Keratinocyte (primary cell): Measurements from ENCODE around the gene PRODH. TPM values are rescaled to one million over a fixed set of nuclear protein-coding genes. Genes with fewer than 3 reads are reported as not detected.
"Not testable (repeated sequence)": the region's sequence is repeated elsewhere in the genome, so short reads cannot be mapped to it uniquely, and the experiment has no call there.

Experiments
- DNase-seq: peaks from one replicate; pipeline ENCODE4 v3.0.0-alpha.2; 2011; ENCODE audit warnings: low read depth, missing footprints, low spot score
- FAIRE-seq: peaks from 2 replicates; lab custom pipeline; 2011; peaks lifted over from hg19 to GRCh38; lab: Jason Lieb, UNC
- H2AFZ ChIP-seq: 2 replicates; pipeline ENCODE4 v1.6.0; 2012; ENCODE audit warnings: low read length, control low read depth, inconsistent platforms; ENCODE audit not compliant: control insufficient read depth
- H3K27ac ChIP-seq: 2 replicates; pipeline ENCODE4 v1.5.1; 2011; ENCODE audit warnings: low read length; ENCODE audit not compliant: control insufficient read depth, insufficient read depth
- H3K27me3 ChIP-seq: 3 replicates; pipeline ENCODE4 v1.6.0; 2011; ENCODE audit warnings: low read length; ENCODE audit not compliant: control insufficient read depth, insufficient read depth; ENCODE audit errors: extremely low read depth
- H3K36me3 ChIP-seq, 2 experiments: 2 replicates in 1 of 2; 3 replicates in 1 of 2; pipeline ENCODE4 v1.5.1; 2011; ENCODE audit warnings: low read length in 2 of 2, mild to moderate bottlenecking in 1 of 2; ENCODE audit not compliant: control insufficient read depth in 2 of 2, insufficient read depth in 2 of 2; ENCODE audit errors: extremely low read depth in 1 of 2
- H3K4me1 ChIP-seq: 3 replicates; pipeline ENCODE4 v1.5.1; 2011; ENCODE audit warnings: low read length; ENCODE audit not compliant: control insufficient read depth, insufficient read depth; ENCODE audit errors: extremely low read depth
- H3K4me2 ChIP-seq: 3 replicates; pipeline ENCODE4 v1.6.0; 2011; ENCODE audit warnings: low read depth, low read length; ENCODE audit not compliant: control insufficient read depth, insufficient read depth; ENCODE audit errors: extremely low read depth
- H3K4me3 ChIP-seq, 3 experiments: fragments of 200-600 bp in 1 of 3; sonication (generic) in 1 of 3; 2 replicates in 2 of 3; 3 replicates in 1 of 3; pipeline ENCODE4 v1.5.1; 2011 to 2016; ENCODE audit warnings: low read length in 3 of 3, mild to moderate bottlenecking in 3 of 3, control low read depth in 2 of 3, inconsistent platforms in 1 of 3, low read depth in 1 of 3, mixed read lengths in 1 of 3, mixed run types in 1 of 3, moderate library complexity in 1 of 3; ENCODE audit not compliant: control insufficient read depth in 2 of 3, insufficient read depth in 2 of 3; ENCODE audit errors: extremely low read depth in 1 of 3
- H3K79me2 ChIP-seq: 2 replicates; pipeline ENCODE4 v1.6.0; 2012; ENCODE audit warnings: low read length; ENCODE audit not compliant: control insufficient read depth, insufficient read depth
- H3K9ac ChIP-seq: 3 replicates; pipeline ENCODE4 v1.6.0; 2011; ENCODE audit warnings: low read length; ENCODE audit not compliant: control insufficient read depth, insufficient read depth; ENCODE audit errors: extremely low read depth
- H3K9me1 ChIP-seq: 3 replicates; pipeline ENCODE4 v1.6.0; 2011; ENCODE audit warnings: low read length; ENCODE audit not compliant: control insufficient read depth, insufficient read depth; ENCODE audit errors: extremely low read depth
- H3K9me3 ChIP-seq: 2 replicates; pipeline ENCODE4 v1.5.1; 2012; ENCODE audit warnings: low read depth, low read length; ENCODE audit not compliant: control insufficient read depth
- H4K20me1 ChIP-seq: 3 replicates; pipeline ENCODE4 v1.6.0; 2011; ENCODE audit warnings: low read length; ENCODE audit not compliant: control insufficient read depth, insufficient read depth; ENCODE audit errors: extremely low read depth
- CTCF ChIP-seq, 3 experiments: IDR thresholded peaks in 1 of 3; conservative IDR thresholded peaks in 1 of 3; optimal IDR thresholded peaks in 1 of 3; 2 replicates in 2 of 3; 3 replicates in 1 of 3; pipeline versions ENCODE3 to v1.5.1; 2011; ENCODE audit warnings: low read length in 3 of 3, mild to moderate bottlenecking in 3 of 3, moderate library complexity in 2 of 3, control low read depth in 1 of 3, inconsistent platforms in 1 of 3; ENCODE audit not compliant: insufficient read depth in 2 of 3; ENCODE audit errors: extremely low read depth in 1 of 3
- EZH2 ChIP-seq: IDR thresholded peaks from one replicate; pipeline ENCODE4 v1.6.1; 2012; ENCODE audit warnings: inconsistent platforms, mild to moderate bottlenecking, low read length, moderate library complexity
- dilution Hi-C: fragments of 300-500 bp; cut with MboI; formaldehyde crosslinking; loops from one replicate; pipeline ENCODE4 v1.7.0; 2020; ENCODE audit warnings: low sequenced_read_pairs; ENCODE audit not compliant: extremely low pct_ligation_motif_present
- polyA plus RNA-seq, 5 experiments: library from polyadenylated mRNA; depleted of rRNA in 3 of 5; stranded (reverse) in 3 of 5; stranded (forward) in 1 of 5; unstranded in 1 of 5; fragments of >200 nt; gene quantifications; 1 replicate in 1 of 5; 2 replicates in 3 of 5; 3 replicates in 1 of 5; pipeline versions ENCODE4 v1.2.1 to v1.2.3, GENCODE V29; 2011 to 2012; ENCODE audit warnings: missing spikeins in 2 of 5, low read depth in 1 of 5, low replicate concordance in 1 of 5

Gene PRODH
- polyA plus RNA-seq, 1 donor (not counting 4 experiments of a cell fraction or from before 2014, with no cell fraction given), result 12.3 TPM

DNA sequence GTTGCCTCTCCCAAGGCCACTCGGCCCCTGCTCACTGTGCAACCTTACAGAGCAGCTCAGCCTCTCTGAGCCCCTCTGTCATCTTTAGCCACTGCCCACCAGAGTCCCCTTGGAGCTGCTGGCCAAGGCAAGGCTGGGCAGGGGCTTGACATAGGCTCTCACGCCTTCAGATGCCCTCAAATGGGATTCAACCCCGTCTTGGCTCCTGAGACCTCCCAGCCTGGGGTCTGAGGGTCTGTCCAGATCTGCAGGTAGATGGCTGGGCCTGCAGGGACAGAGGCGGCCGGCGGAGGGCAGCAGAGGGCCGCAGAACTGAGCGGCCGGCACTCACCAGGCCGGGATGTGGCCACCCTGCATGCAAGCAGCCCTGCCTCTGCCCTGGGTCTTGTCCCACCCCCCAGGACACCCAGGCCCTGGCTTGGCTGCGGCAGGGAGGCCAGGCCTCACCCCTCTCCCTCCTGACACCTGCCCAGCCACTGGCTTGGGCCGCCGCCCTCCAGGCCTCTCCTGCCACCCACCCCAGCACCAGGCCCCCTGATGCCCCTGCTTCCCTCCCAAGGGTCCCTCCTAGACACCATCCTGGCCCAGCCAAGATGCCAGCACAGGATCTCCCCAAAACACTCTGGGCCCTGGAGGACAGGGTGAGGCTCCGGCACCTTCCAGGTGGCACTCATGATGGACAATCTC, 18.4 kb upstream of the PRODH start:
- TF ChIP-seq CTCF (optimal IDR thresholded peaks at IDR 0.05 in 1 of 3, IDR thresholded peaks at IDR 0.05 in 1 of 3, conservative IDR thresholded peaks at IDR 0.05 in 1 of 3; ENCODE audit: extremely low read depth in 1 of 3, insufficient read depth in 2 of 3, low read length in 3 of 3), result peak; percentile 55 to 90 (median 60)
- H3K4me3 ChIP-seq, H3K9me3 ChIP-seq, H3K4me2 ChIP-seq, dilution Hi-C loops, H4K20me1 ChIP-seq, H2AFZ ChIP-seq, H3K27ac ChIP-seq, FAIRE-seq, H3K9ac ChIP-seq, DNase-seq, H3K79me2 ChIP-seq, H3K9me1 ChIP-seq, H3K4me1 ChIP-seq, H3K36me3 ChIP-seq, H3K27me3 ChIP-seq: not testable (repeated sequence)

DNA sequence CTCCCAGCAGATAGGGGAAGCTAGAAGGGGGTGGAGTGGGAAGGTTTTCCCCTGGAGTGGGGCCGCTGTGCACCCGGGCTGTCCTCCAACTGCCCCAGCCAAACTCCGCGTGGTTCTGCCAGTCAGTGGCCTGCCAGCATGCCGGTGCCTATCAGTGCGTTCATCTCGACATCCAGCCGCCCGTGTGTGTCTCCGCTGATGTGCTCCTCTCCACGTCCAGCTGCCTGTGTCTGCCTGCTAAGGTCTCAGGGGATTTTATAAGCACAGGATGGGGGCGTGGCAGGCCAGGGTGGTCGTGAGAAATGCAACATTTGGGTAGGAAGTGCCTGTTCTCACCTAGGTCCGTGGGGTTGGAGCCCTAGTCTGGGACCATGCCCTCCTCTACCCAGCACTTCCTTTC, 17.0 kb upstream of the PRODH start:
- FAIRE-seq, H4K20me1 ChIP-seq, H3K4me3 ChIP-seq, H3K9me1 ChIP-seq, H3K9me3 ChIP-seq, dilution Hi-C loops, H3K9ac ChIP-seq, DNase-seq, H3K79me2 ChIP-seq, H3K4me1 ChIP-seq, H3K36me3 ChIP-seq, H3K27me3 ChIP-seq, H3K4me2 ChIP-seq, H2AFZ ChIP-seq, H3K27ac ChIP-seq: not testable (repeated sequence)

GRCh38 chr22:18952022-18952421, 15.9 kb upstream of the PRODH start:
- H3K27ac ChIP-seq, result no peak overlapping the region
- no peaks in the 10 kb centered on the region for H4K20me1 ChIP-seq
- peaks cover 3% of the 10 kb centered on the region for H3K4me1 ChIP-seq
- FAIRE-seq (no peak), DNase-seq (no peak)
- TF ChIP-seq CTCF (optimal IDR thresholded peaks at IDR 0.05 in 1 of 3, IDR thresholded peaks at IDR 0.05 in 1 of 3, conservative IDR thresholded peaks at IDR 0.05 in 1 of 3; ENCODE audit: extremely low read depth in 1 of 3, insufficient read depth in 2 of 3, low read length in 3 of 3) (no peak), EZH2 (no peak)
- H3K9ac ChIP-seq, result no peak overlapping the region
- H3K36me3 ChIP-seq, result no peaks in the 10 kb centered on the region
- H3K79me2 ChIP-seq, result no peaks in the 10 kb centered on the region
- H3K27me3 ChIP-seq, result no peaks in the 10 kb centered on the region
- no peak overlapping the region for H3K4me2 ChIP-seq
- no peaks in the 10 kb centered on the region for H3K9me1 ChIP-seq
- H2AFZ ChIP-seq, result no peak overlapping the region
- H3K4me3 ChIP-seq, result no peak overlapping the region
- dilution Hi-C loops, result no loop called here
- no peaks in the 10 kb centered on the region for H3K9me3 ChIP-seq
